Body of pancreas (tissue), 4 donors: ENCODE data around the gene CAMTA1. TPM values are rescaled to one million over a fixed set of nuclear protein-coding genes. Genes with fewer than 3 reads are reported as not detected.

Experiments used
- ATAC-seq: fragments of 150-250 bp; one replicate; pipeline ENCODE4 v1.9.1; 2016
- DNase-seq, 4 donors: peaks; one replicate each; pipeline ENCODE4 v3.0.0-alpha.2; 2019
- H3K27ac ChIP-seq, 4 donors: fragments of 200-600 bp; sonication (generic); 1 replicate in 3 of 4; 2 replicates in 1 of 4; pipeline versions ENCODE4 v1.5.1 to v1.6.1; 2016 to 2019; ENCODE audit warnings: mild to moderate bottlenecking in 1 of 4, mixed read lengths in 1 of 4, moderate library complexity in 1 of 4
- H3K27me3 ChIP-seq, 2 donors: fragments of 200-600 bp; sonication (generic); one replicate each; pipeline ENCODE4 v1.6.0; 2016; ENCODE audit warnings: mild to moderate bottlenecking in 1 of 2
- H3K36me3 ChIP-seq, 2 donors: fragments of 200-600 bp; sonication (generic); replicated peaks in 1 of 2; 2 replicates each; pipeline ENCODE4 v1.5.1; 2016; ENCODE audit warnings: low read depth in 2 of 2; ENCODE audit not compliant: insufficient read depth in 1 of 2
- H3K4me1 ChIP-seq: fragments of 200-600 bp; sonication (generic); one replicate; pipeline ENCODE4 v1.6.0; 2016
- H3K4me3 ChIP-seq, 2 donors: fragments of 200-600 bp; sonication (generic); 1 replicate in 1 of 2; 2 replicates in 1 of 2; pipeline ENCODE4 v1.5.1; 2016 to 2019
- H3K9me3 ChIP-seq, 3 donors: fragments of 200-600 bp; sonication (generic); 1 replicate in 2 of 3; 2 replicates in 1 of 3; pipeline ENCODE4 v1.5.1; 2016
- CTCF ChIP-seq, 7 experiments: fragments of 450-650 bp in 4 of 7; fragments of 200-600 bp in 3 of 7; sonication (generic) in 3 of 7; IDR thresholded peaks; one replicate each; pipeline ENCODE4 v1.5.1; 2016 to 2019; ENCODE audit warnings: antibody characterized with exemption in 7 of 7
- POLR2A ChIP-seq, 3 donors: fragments of 450-650 bp; IDR thresholded peaks; one replicate each; pipeline ENCODE4 v1.6.1; 2016; ENCODE audit warnings: antibody characterized with exemption in 3 of 3, mild to moderate bottlenecking in 2 of 3
- WGBS, 2 donors: methylation state at CpG; one replicate each; pipeline ENCODE4 v1.1.5; 2017; 5-methylcytosine and 5-hydroxymethylcytosine counted together
- intact Hi-C: fragments of 100-400 bp; cut with DNase I; formaldehyde crosslinking; loops from one replicate; pipeline ENCODE4 v1.15.1; 2023
- total RNA-seq, 2 donors: library from RNA; depleted of rRNA; stranded (reverse); fragments of >200 nt; gene quantifications; one replicate each; pipeline ENCODE4 v1.1.0, GENCODE V29; 2016

CAMTA1 gene
- total RNA-seq, 2 donors from 2014 or later = 36.3 to 59.7 TPM

- ATAC-seq = no peak
- TF ChIP-seq CTCF (IDR thresholded peaks at IDR 0.05) = no peak
- TF ChIP-seq POLR2A (IDR thresholded peaks at IDR 0.05) = no peak
- Histone ChIP-seq H3K36me3 (no peaks in the 10 kb centered on the region), H3K27me3 (peaks cover 0 to 9% of the 10 kb centered on the region in 2 donors), H3K4me3 (no peak overlapping the region), H3K27ac (no peak overlapping the region), H3K4me1 (peaks cover 15% of the 10 kb centered on the region), H3K9me3 (no peaks in the 10 kb centered on the region)
- 87 to 88% methylated on average over 3 of the region's 3 CpGs for WGBS, 2 donors
- DNase-seq = no peak
- intact Hi-C loops = no loop called here
Measured at GRCh38 chr1:6960860-6961259, 175.6 kb downstream of the CAMTA1 start.

- Histone ChIP-seq H3K4me1 (peaks cover 15% of the 10 kb centered on the region), H3K27ac (no peak overlapping the region), H3K9me3 (no peaks in the 10 kb centered on the region), H3K27me3 (peaks cover 0 to 9% of the 10 kb centered on the region in 2 donors), H3K36me3 (no peaks in the 10 kb centered on the region), H3K4me3 (no peak overlapping the region)
- TF ChIP-seq POLR2A (IDR thresholded peaks at IDR 0.05) (no peak), CTCF (IDR thresholded peaks at IDR 0.05) (no peak)
- no peak for DNase-seq
- ATAC-seq = no peak
- intact Hi-C loops = no loop called here
- WGBS, 2 donors = 83 to 86% methylated on average over 9 to 13 of the region's 13 CpGs
Measured at GRCh38 chr1:6961289-6961688, 176.0 kb downstream of the CAMTA1 start.

GRCh38 chr1:6961905-6962477 lies 176.7 kb downstream of the CAMTA1 start:
- intact Hi-C loops = no loop called here
- TF ChIP-seq POLR2A (IDR thresholded peaks at IDR 0.05) (no peak), CTCF (IDR thresholded peaks at IDR 0.05) (no peak)
- Histone ChIP-seq H3K27me3 (peaks cover 0 to 9% of the 10 kb centered on the region in 2 donors), H3K9me3 (no peaks in the 10 kb centered on the region), H3K27ac (no peak overlapping the region), H3K36me3 (no peaks in the 10 kb centered on the region), H3K4me1 (peaks cover 15% of the 10 kb centered on the region), H3K4me3 (no peak overlapping the region)
- 17 to 21% methylated on average over 9 to 30 of the region's 31 CpGs for WGBS, 2 donors
- no peak for DNase-seq
- no peak for ATAC-seq

- intact Hi-C loops = no loop called here
- DNase-seq (peak; percentile 19 to 30 (median 22)), ATAC-seq (peak; percentile 6)
- WGBS, 2 donors = 7% methylated on average over 12 to 13 of the region's 14 CpGs
- Histone ChIP-seq H3K27ac (no peak overlapping the region), H3K36me3 (no peaks in the 10 kb centered on the region), H3K9me3 (no peaks in the 10 kb centered on the region), H3K4me3 (no peak overlapping the region), H3K4me1 (peaks cover 15% of the 10 kb centered on the region), H3K27me3 (peaks cover 0 to 9% of the 10 kb centered on the region in 2 donors)
- TF ChIP-seq CTCF (IDR thresholded peaks at IDR 0.05) = no peak
- TF ChIP-seq POLR2A (IDR thresholded peaks at IDR 0.05) = no peak
Measured at GRCh38 chr1:6962478-6962995, 177.3 kb downstream of the CAMTA1 start.
